Panc1 (cell line): ENCODE results near the gene CDK5RAP3. TPM values are rescaled to one million over a fixed set of nuclear protein-coding genes. Genes with fewer than 3 reads are reported as not detected.
"Not testable (repeated sequence)": the region's sequence is repeated elsewhere in the genome, so short reads cannot be mapped to it uniquely, and the experiment has no call there.

Experiments
- ATAC-seq: fragments of 200-7000 bp; cut with Tn5 transposase; 2 replicates; pipeline ENCODE4 v1.9.1; 2020; ENCODE audit warnings: mild to moderate bottlenecking, moderate library complexity
- BruUV-seq: library from RNA; stranded (reverse); fragments of 400-500 nt; replicated peaks from 2 replicates; lab custom pipeline; 2021; lab: Mats Ljungman, UMichigan
- CTCF ChIA-PET: fragments of 300-600 bp; sonication (Branson Sonifier 250); formaldehyde crosslinking; loops from one replicate; lab custom pipeline; 2022; ENCODE audit warnings: antibody characterized with exemption; lab: Charles Lee
- POLR2A ChIA-PET: fragments of 300-600 bp; sonication (Branson Sonifier 250); formaldehyde crosslinking; loops from one replicate; lab custom pipeline; 2022; ENCODE audit warnings: antibody characterized with exemption; lab: Charles Lee
- DNase-seq: peaks from one replicate; pipeline ENCODE4 v3.0.0-alpha.2; 2010; ENCODE audit warnings: low read depth, low spot score
- H3K27ac ChIP-seq: 2 replicates; pipeline ENCODE4 v1.5.1; 2011; ENCODE audit warnings: mild to moderate bottlenecking, low read length, inconsistent platforms
- H3K27me3 ChIP-seq: fragments of 200-500 bp; sonication (Bioruptor generic); 2 replicates; pipeline ENCODE4 v1.6.0; 2014; ENCODE audit warnings: low read length, inconsistent platforms; ENCODE audit not compliant: control insufficient read depth, insufficient read depth
- H3K36me3 ChIP-seq: fragments of 200-500 bp; sonication (Bioruptor generic); 2 replicates; pipeline ENCODE4 v1.5.1; 2014; ENCODE audit warnings: inconsistent platforms, mild to moderate bottlenecking, low read length, moderate library complexity; ENCODE audit not compliant: control insufficient read depth, insufficient read depth
- H3K4me1 ChIP-seq: 2 replicates; pipeline ENCODE4 v1.5.1; 2011; ENCODE audit warnings: inconsistent platforms, mild to moderate bottlenecking, low read length, moderate library complexity; ENCODE audit not compliant: control insufficient read depth, insufficient read depth
- H3K4me3 ChIP-seq, 2 experiments: 2 replicates each; pipeline ENCODE4 v1.5.1; 2011 to 2012; ENCODE audit warnings: low read depth in 2 of 2, low read length in 2 of 2, mild to moderate bottlenecking in 2 of 2, inconsistent platforms in 1 of 2, moderate library complexity in 1 of 2
- H3K9me3 ChIP-seq: fragments of 200-500 bp; sonication (Bioruptor generic); 2 replicates; pipeline ENCODE4 v1.5.1; 2014; ENCODE audit warnings: low read depth, mild to moderate bottlenecking, inconsistent platforms, low read length, moderate library complexity; ENCODE audit not compliant: control insufficient read depth, insufficient read depth
- CTCF ChIP-seq: fragments of 450-650 bp; IDR thresholded peaks from 2 replicates; pipeline ENCODE4 v1.5.1; 2017; ENCODE audit warnings: mild to moderate bottlenecking
- POLR2AphosphoS5 ChIP-seq: IDR thresholded peaks from 2 replicates; pipeline ENCODE4 v1.6.1; 2012; ENCODE audit warnings: mild to moderate bottlenecking, low read depth, low read length, moderate library complexity
- REST ChIP-seq, 2 experiments: IDR thresholded peaks; 2 replicates each; pipeline ENCODE4 v1.6.1; 2011 to 2012; ENCODE audit warnings: low read depth in 2 of 2, control low read depth in 1 of 2, low read length in 1 of 2, mild to moderate bottlenecking in 1 of 2, moderate library complexity in 1 of 2; ENCODE audit not compliant: insufficient read depth in 1 of 2
- SIN3A ChIP-seq: IDR thresholded peaks from 2 replicates; pipeline ENCODE4 v1.6.1; 2012; ENCODE audit warnings: low read depth, mild to moderate bottlenecking, low read length, moderate library complexity, borderline replicate concordance; ENCODE audit not compliant: insufficient read depth
- TCF7L2 ChIP-seq: IDR thresholded peaks from 2 replicates; pipeline ENCODE4 v1.6.1; 2011; ENCODE audit warnings: mild to moderate bottlenecking, low read depth, low read length, inconsistent platforms
- in situ Hi-C: cut with HindIII; loops from 2 replicates; pipeline ENCODE4 v1.10.0; 2016; ENCODE audit warnings: low sequenced_read_pairs, low pct_unique_long_range_greater_than_20kb
- intact Hi-C: fragments of 100-400 bp; cut with micrococcal nuclease; formaldehyde crosslinking; loops from one replicate; pipeline ENCODE4 v1.10.0; 2022; ENCODE audit not compliant: unreplicated experiment
- total RNA-seq: library from RNA; stranded (reverse); gene quantifications from one replicate; pipeline ENCODE4 v1.2.1, GENCODE V29; 2021; ENCODE audit not compliant: unreplicated experiment

Gene CDK5RAP3
- total RNA-seq, 1 experiment from 2014 or later = 193 TPM

- Histone ChIP-seq H3K9me3 (no peaks in the 10 kb centered on the region), H3K27me3 (no peaks in the 10 kb centered on the region), H3K27ac (0 out of 2 replicates have a peak overlapping the region, but pooled peaks have one; percentile 35), H3K4me3 (no peak overlapping the region), H3K4me1 (peaks cover 12% of the 10 kb centered on the region), H3K36me3 (no peaks in the 10 kb centered on the region; the same call in 1 of the 2 replicates)
- no TSS peak for BruUV-seq
- CTCF ChIA-PET = interaction anchor here (1.1 kb wide), 1 partner anchor 32 kb away, joined by 4 read pairs; no protein-coding TSS in a partner anchor
- TF ChIP-seq SIN3A (no peak), TCF7L2 (no peak), POLR2AphosphoS5 (no peak), CTCF (no peak), REST (IDR thresholded peaks at IDR 0.05; ENCODE audit: insufficient read depth in 1 of 2, low read depth in 2 of 2, low read length in 1 of 2) (no peak)
- DNase-seq (no peak), ATAC-seq (no peak)
- POLR2A ChIA-PET = no interaction called here
- in situ Hi-C loops = no loop called here
- intact Hi-C loops = no loop called here
Measured at GRCh38 chr17:47986520-47986919, 15.6 kb downstream of the CDK5RAP3 start.

GRCh38 chr17:47987240-47987835, 16.4 kb downstream of the CDK5RAP3 start:
- Histone ChIP-seq H3K9me3 (no peaks in the 10 kb centered on the region), H3K4me3 (no peak overlapping the region), H3K4me1 (peaks cover 12% of the 10 kb centered on the region), H3K27ac (peak overlapping the region; percentile 57; the same call in 1 of the 2 replicates), H3K27me3 (no peaks in the 10 kb centered on the region), H3K36me3 (no peaks in the 10 kb centered on the region; the same call in 1 of the 2 replicates)
- intact Hi-C loops (no loop called here), in situ Hi-C loops (no loop called here)
- CTCF ChIA-PET = interaction anchor here (0.6 to 1.1 kb wide), 2 partner anchors 31 to 165 kb away, joined by 3 to 4 read pairs; no protein-coding TSS in a partner anchor
- TF ChIP-seq TCF7L2 (no peak), CTCF (no peak), REST (IDR thresholded peaks at IDR 0.05; ENCODE audit: insufficient read depth in 1 of 2, low read depth in 2 of 2, low read length in 1 of 2) (no peak), SIN3A (no peak), POLR2AphosphoS5 (no peak)
- ATAC-seq = peak; percentile 63
- BruUV-seq = no TSS peak
- DNase-seq = no peak
- POLR2A ChIA-PET = no interaction called here

DNA sequence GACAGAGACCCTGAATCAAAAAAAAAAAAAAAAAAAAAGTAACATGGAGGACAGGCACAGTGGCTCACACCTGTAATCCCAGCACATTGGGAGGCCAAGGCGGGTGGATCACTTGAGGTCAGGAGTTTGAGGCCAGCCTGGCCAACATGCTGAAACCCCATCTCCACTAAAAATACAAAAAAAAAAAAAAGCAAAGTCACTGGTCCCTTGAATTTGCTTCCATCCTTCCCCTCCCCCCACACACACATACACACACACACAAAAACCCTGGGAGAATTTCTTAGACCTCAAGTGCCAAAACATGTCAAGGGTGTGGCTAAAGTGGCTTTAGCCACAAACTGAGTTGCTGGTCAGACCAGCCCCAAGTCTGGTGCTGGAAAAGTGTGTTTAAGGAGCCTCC, 17.5 kb downstream of the CDK5RAP3 start:
- POLR2A ChIA-PET, H3K9me3 ChIP-seq, H3K27me3 ChIP-seq, H3K27ac ChIP-seq, intact Hi-C loops, in situ Hi-C loops, H3K36me3 ChIP-seq, ATAC-seq, H3K4me3 ChIP-seq, CTCF ChIA-PET, DNase-seq, BruUV-seq: not testable (repeated sequence)
- peaks cover 16% of the 10 kb centered on the region for H3K4me1 ChIP-seq
